Measurements from ENCODE around the gene ATP8A2.

Gene ATP8A2

DNA sequence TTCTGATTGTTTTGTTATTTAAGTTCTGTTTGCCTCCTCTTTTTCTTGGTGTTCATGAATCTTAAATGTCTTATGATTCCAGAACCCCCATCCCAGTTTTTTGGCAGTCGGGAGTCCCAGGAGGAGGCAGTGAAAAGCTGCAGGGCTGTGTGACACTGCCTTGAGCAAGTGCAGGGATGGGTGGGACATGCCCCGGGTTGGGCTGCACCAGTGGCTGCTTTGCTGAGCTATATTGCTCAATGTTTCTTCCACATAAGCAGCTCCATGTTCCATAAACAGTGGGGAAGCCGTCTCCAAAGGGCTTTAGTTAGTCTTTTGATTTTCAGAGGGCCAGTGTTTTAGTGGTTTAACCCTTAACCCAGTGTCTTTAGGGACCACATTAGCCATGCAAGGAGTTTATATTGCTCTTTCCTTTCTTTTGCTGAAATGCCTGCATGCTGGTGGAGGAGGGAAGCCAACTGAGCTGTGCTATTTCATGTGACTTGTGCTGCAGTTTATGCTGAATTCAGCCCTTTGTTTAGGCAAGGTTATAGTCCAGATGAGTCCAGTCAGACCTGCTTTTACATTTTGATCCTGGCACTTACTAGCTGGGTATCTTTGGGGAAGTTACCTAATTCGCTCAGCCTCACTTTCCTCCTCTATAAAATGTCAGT is 13.1 kb downstream of the ATP8A2 start:
- H3K27me3 ChIP-seq (ENCODE audit: control insufficient read depth, insufficient read depth, low read length) = no peaks in the 10 kb centered on the region

DNA sequence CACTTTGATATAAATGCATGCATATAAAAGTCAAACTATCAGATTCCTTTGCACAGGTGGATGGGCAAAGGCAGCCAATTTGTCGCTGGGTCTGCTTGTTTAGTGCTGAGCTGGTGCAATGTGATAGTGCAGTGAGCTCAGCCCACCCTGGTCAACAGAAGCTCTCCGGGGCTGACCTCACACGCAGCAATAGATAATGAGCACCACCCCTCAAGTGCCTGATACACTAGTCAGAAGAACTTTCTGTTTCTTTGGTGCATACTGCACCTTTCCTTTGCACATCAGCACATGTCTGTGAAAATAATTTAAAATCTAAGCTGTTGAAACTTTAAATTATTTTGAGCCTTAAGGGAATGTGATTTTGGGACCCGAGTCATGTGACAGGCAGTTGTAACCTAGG is 20.2 kb downstream of the ATP8A2 start:
- H3K4me1 ChIP-seq (ENCODE audit: control insufficient read depth, insufficient read depth, low read length) = peaks cover 8% of the 10 kb centered on the region; the same call in 1 of the 2 replicates
- H3K4me3 ChIP-seq (ENCODE audit: low read depth, low read length) = no peak overlapping the region
- H3K9ac ChIP-seq (ENCODE audit: low read depth, low read length) = no peak overlapping the region
- H3K27me3 ChIP-seq (ENCODE audit: control insufficient read depth, insufficient read depth, low read length) = no peaks in the 10 kb centered on the region
- no peaks in the 10 kb centered on the region for H3K9me3 ChIP-seq (ENCODE audit: control insufficient read depth, insufficient read depth, low read length)
- no peak overlapping the region for H3K27ac ChIP-seq (ENCODE audit: low read depth, low read length)
- no peaks in the 10 kb centered on the region for H3K36me3 ChIP-seq (ENCODE audit: control insufficient read depth, insufficient read depth, low read length)

More for the DNA sequence above, 13.1 kb downstream of the ATP8A2 start:
- Histone ChIP-seq H3K4me1 (ENCODE audit: control insufficient read depth, insufficient read depth, low read length) (peaks cover 8% of the 10 kb centered on the region), H3K9ac (ENCODE audit: low read depth, low read length) (no peak overlapping the region), H3K9me3 (ENCODE audit: control insufficient read depth, insufficient read depth, low read length) (no peaks in the 10 kb centered on the region), H3K27ac (ENCODE audit: low read depth, low read length) (no peak overlapping the region), H3K36me3 (ENCODE audit: control insufficient read depth, insufficient read depth, low read length) (no peaks in the 10 kb centered on the region), H3K4me3 (ENCODE audit: low read depth, low read length) (no peak overlapping the region)

DNA sequence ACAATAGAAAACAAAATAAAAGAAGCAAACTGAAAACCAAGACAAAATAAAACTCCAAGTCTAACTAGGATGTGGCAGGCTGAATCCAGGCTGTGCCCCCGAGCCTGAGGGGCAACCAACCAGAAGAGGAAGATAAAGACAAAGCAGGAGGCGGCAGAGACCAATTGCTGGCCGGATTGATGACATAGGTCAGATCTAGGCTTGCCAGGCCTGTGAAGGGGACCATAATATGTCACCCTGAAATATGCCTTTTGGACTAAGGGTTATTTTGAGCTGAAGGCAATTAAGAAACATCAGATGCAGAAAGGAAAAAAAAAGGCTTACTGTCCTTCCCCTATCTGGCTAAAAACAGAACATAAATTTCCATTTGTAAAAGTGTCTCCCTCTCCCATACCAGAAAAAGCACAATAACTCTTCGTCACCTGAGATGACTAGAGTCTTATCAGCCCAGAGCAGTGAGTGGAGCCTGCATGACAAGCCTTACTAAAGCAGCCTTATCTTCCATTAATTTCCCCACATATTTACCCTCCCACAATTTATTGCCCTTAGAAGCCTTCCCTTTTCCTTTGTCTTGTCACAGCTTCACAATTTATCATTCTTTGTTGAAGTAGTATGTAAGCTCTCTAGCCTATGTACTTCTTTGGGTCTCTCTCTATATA is 22.8 kb downstream of the ATP8A2 start:
- Histone ChIP-seq H3K36me3 (ENCODE audit: control insufficient read depth, insufficient read depth, low read length) (no peaks in the 10 kb centered on the region), H3K27ac (ENCODE audit: low read depth, low read length) (no peak overlapping the region), H3K4me3 (ENCODE audit: low read depth, low read length) (no peak overlapping the region), H3K9ac (ENCODE audit: low read depth, low read length) (no peak overlapping the region), H3K27me3 (ENCODE audit: control insufficient read depth, insufficient read depth, low read length) (no peaks in the 10 kb centered on the region), H3K9me3 (ENCODE audit: control insufficient read depth, insufficient read depth, low read length) (no peaks in the 10 kb centered on the region), H3K4me1 (ENCODE audit: control insufficient read depth, insufficient read depth, low read length) (peaks cover 16% of the 10 kb centered on the region; the same call in 1 of the 2 replicates)

DNA sequence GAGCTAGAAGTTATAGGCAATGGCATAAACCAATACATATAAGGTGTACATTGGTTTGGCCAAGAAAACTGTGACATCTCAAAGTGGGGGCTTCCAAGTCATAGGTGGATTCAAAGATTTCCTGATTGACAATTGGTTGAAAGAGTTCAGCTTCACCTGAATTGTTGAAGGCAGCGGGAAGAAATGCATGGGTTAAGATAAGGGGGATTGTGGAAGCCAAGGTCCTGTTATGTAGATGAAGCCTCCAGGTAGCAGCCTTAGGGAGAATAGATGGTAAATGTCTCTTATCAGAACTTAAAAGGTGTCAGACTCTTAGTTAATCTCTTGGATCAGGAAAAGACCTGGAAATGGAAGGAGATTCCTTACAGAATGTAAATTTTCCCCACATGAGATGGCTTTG is 26.0 kb downstream of the ATP8A2 start:
- Histone ChIP-seq H3K27ac (ENCODE audit: low read depth, low read length) (peak overlapping the region; percentile 58), H3K4me1 (ENCODE audit: control insufficient read depth, insufficient read depth, low read length) (peaks cover 8% of the 10 kb centered on the region; the same call in 1 of the 2 replicates), H3K27me3 (ENCODE audit: control insufficient read depth, insufficient read depth, low read length) (no peaks in the 10 kb centered on the region), H3K36me3 (ENCODE audit: control insufficient read depth, insufficient read depth, low read length) (no peaks in the 10 kb centered on the region), H3K9ac (ENCODE audit: low read depth, low read length) (no peak overlapping the region), H3K4me3 (ENCODE audit: low read depth, low read length) (no peak overlapping the region), H3K9me3 (ENCODE audit: control insufficient read depth, insufficient read depth, low read length) (no peaks in the 10 kb centered on the region)

GRCh38 chr13:25400925-25401324 is 29.2 kb downstream of the ATP8A2 start:
- H3K4me3 ChIP-seq (ENCODE audit: low read depth, low read length) = no peak overlapping the region
- no peak overlapping the region for H3K27ac ChIP-seq (ENCODE audit: low read depth, low read length)
- H3K27me3 ChIP-seq (ENCODE audit: control insufficient read depth, insufficient read depth, low read length) = no peaks in the 10 kb centered on the region
- H3K4me1 ChIP-seq (ENCODE audit: control insufficient read depth, insufficient read depth, low read length) = peaks cover 8% of the 10 kb centered on the region; the same call in 1 of the 2 replicates
- no peaks in the 10 kb centered on the region for H3K9me3 ChIP-seq (ENCODE audit: control insufficient read depth, insufficient read depth, low read length)
- no peak overlapping the region for H3K9ac ChIP-seq (ENCODE audit: low read depth, low read length)
- H3K36me3 ChIP-seq (ENCODE audit: control insufficient read depth, insufficient read depth, low read length) = no peaks in the 10 kb centered on the region

GRCh38 chr13:25401958-25402357 is 30.2 kb downstream of the ATP8A2 start:
- Histone ChIP-seq H3K36me3 (ENCODE audit: control insufficient read depth, insufficient read depth, low read length) (no peaks in the 10 kb centered on the region), H3K9me3 (ENCODE audit: control insufficient read depth, insufficient read depth, low read length) (no peaks in the 10 kb centered on the region), H3K27me3 (ENCODE audit: control insufficient read depth, insufficient read depth, low read length) (no peaks in the 10 kb centered on the region), H3K27ac (ENCODE audit: low read depth, low read length) (no peak overlapping the region), H3K4me1 (ENCODE audit: control insufficient read depth, insufficient read depth, low read length) (peaks cover 8% of the 10 kb centered on the region; the same call in 1 of the 2 replicates), H3K4me3 (ENCODE audit: low read depth, low read length) (no peak overlapping the region), H3K9ac (ENCODE audit: low read depth, low read length) (no peak overlapping the region)

DNA sequence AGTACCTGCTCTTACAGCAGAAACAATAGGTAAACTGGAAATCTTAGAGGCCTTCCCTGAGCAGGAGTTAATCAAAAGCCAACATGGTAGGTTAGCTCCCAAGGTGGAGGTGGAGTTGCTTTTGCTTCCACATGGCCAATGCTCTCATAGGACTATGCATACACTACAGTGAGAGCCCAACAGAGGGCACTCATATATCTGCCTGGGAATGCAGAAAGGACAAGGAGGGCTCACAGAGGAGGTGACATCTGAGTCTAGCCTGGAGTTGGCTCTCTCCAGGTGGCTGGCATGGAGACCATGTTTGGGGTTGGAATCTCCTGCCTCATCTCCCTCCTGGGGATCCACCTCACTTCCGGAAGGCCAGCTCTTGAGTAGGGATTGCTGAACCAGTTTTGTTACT is 34.6 kb downstream of the ATP8A2 start:
- Histone ChIP-seq H3K4me3 (ENCODE audit: low read depth, low read length) (no peak overlapping the region), H3K9me3 (ENCODE audit: control insufficient read depth, insufficient read depth, low read length) (no peaks in the 10 kb centered on the region)

DNA sequence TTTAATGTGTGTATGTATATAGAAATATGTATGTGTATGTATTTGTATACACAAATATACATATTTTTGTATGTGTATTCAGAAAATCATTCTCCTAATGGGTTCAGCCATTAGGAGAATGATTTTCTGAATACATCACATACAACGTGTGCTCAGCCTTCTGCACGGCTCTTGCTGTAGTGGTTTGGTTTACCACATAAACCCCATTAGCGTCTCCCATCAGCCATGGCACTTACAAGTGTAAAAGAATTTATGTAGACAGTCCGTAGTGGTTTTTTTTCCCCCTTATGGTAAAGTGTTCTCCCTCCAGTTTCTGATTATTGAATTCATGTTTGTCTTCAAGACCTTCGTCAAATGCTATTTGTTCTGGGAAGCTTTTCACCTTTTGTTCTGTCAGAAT is 38.2 kb downstream of the ATP8A2 start:
- H3K27ac ChIP-seq (ENCODE audit: low read depth, low read length) = no peak overlapping the region
- no peak overlapping the region for H3K4me3 ChIP-seq (ENCODE audit: low read depth, low read length)
- H3K9ac ChIP-seq (ENCODE audit: low read depth, low read length) = no peak overlapping the region
- no peaks in the 10 kb centered on the region for H3K36me3 ChIP-seq (ENCODE audit: control insufficient read depth, insufficient read depth, low read length)
- H3K27me3 ChIP-seq (ENCODE audit: control insufficient read depth, insufficient read depth, low read length) = no peaks in the 10 kb centered on the region
- H3K4me1 ChIP-seq (ENCODE audit: control insufficient read depth, insufficient read depth, low read length) = no peaks in the 10 kb centered on the region
- H3K9me3 ChIP-seq (ENCODE audit: control insufficient read depth, insufficient read depth, low read length) = no peaks in the 10 kb centered on the region

More for the DNA sequence above, 34.6 kb downstream of the ATP8A2 start:
- no peaks in the 10 kb centered on the region for H3K27me3 ChIP-seq (ENCODE audit: control insufficient read depth, insufficient read depth, low read length)
- H3K27ac ChIP-seq (ENCODE audit: low read depth, low read length) = no peak overlapping the region
- no peaks in the 10 kb centered on the region for H3K36me3 ChIP-seq (ENCODE audit: control insufficient read depth, insufficient read depth, low read length)
- H3K9ac ChIP-seq (ENCODE audit: low read depth, low read length) = no peak overlapping the region
- H3K4me1 ChIP-seq (ENCODE audit: control insufficient read depth, insufficient read depth, low read length) = no peaks in the 10 kb centered on the region

GRCh38 chr13:25415241-25415640 is 43.5 kb downstream of the ATP8A2 start:
- Histone ChIP-seq H3K27ac (ENCODE audit: low read depth, low read length) (no peak overlapping the region), H3K4me1 (ENCODE audit: control insufficient read depth, insufficient read depth, low read length) (peaks cover 20% of the 10 kb centered on the region), H3K27me3 (ENCODE audit: control insufficient read depth, insufficient read depth, low read length) (no peaks in the 10 kb centered on the region), H3K4me3 (ENCODE audit: low read depth, low read length) (no peak overlapping the region), H3K9me3 (ENCODE audit: control insufficient read depth, insufficient read depth, low read length) (no peaks in the 10 kb centered on the region), H3K9ac (ENCODE audit: low read depth, low read length) (no peak overlapping the region), H3K36me3 (ENCODE audit: control insufficient read depth, insufficient read depth, low read length) (no peaks in the 10 kb centered on the region)

DNA sequence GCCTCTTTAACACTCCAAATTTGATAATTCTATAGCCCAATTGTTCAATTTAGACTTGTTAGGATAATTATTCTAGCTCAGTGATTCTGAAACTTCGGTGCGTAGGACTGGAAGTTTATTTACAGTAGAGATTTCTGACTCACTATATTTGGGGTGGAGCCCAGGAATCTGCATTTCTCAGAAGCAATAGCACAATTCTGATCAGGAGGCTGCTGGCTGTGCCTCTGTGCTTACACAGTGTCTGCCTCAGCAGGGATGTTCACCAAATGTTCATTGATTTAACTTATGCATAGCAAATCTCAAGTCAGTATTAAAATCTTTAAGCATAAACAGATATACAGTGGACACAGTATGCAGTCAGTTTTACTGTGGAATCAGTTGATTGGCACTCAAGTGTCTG is 45.8 kb downstream of the ATP8A2 start:
- peaks cover 28% of the 10 kb centered on the region for H3K4me1 ChIP-seq (ENCODE audit: control insufficient read depth, insufficient read depth, low read length)
- no peak overlapping the region for H3K9ac ChIP-seq (ENCODE audit: low read depth, low read length)
- H3K36me3 ChIP-seq (ENCODE audit: control insufficient read depth, insufficient read depth, low read length) = no peaks in the 10 kb centered on the region
- H3K27me3 ChIP-seq (ENCODE audit: control insufficient read depth, insufficient read depth, low read length) = no peaks in the 10 kb centered on the region
- no peak overlapping the region for H3K4me3 ChIP-seq (ENCODE audit: low read depth, low read length)
- H3K9me3 ChIP-seq (ENCODE audit: control insufficient read depth, insufficient read depth, low read length) = no peaks in the 10 kb centered on the region
- H3K27ac ChIP-seq (ENCODE audit: low read depth, low read length) = no peak overlapping the region

DNA sequence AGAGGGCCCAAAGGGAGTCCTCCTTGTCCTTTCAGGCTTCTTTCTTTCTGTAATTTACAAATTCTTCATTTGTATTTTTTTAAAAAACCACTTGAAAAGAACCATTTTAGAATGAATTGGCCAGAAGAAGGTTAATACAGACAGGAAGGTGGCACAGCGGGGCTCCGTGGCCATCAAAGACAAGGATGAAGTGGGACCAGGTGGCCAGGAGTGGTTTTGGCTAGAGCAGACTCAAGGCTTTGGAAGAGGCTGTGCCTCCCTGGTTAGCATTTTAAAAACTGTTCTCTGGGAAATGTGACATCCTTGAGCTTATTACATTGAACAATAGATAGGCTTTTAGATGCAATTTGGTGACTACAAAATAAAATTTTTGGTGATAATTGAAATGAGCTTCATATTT is 48.4 kb downstream of the ATP8A2 start:
- H3K9me3 ChIP-seq (ENCODE audit: control insufficient read depth, insufficient read depth, low read length) = no peaks in the 10 kb centered on the region
- no peak overlapping the region for H3K4me3 ChIP-seq (ENCODE audit: low read depth, low read length)
- no peaks in the 10 kb centered on the region for H3K27me3 ChIP-seq (ENCODE audit: control insufficient read depth, insufficient read depth, low read length)
- H3K27ac ChIP-seq (ENCODE audit: low read depth, low read length) = no peak overlapping the region
- peaks cover 28% of the 10 kb centered on the region for H3K4me1 ChIP-seq (ENCODE audit: control insufficient read depth, insufficient read depth, low read length)
- H3K36me3 ChIP-seq (ENCODE audit: control insufficient read depth, insufficient read depth, low read length) = no peaks in the 10 kb centered on the region
- H3K9ac ChIP-seq (ENCODE audit: low read depth, low read length) = no peak overlapping the region
